GM12878 (cell line): ENCODE measurements around the gene BBS1. TPM values are rescaled to one million over a fixed set of nuclear protein-coding genes. Genes with fewer than 3 reads are reported as not detected.

ENCODE experiments used
- ATAC-seq: fragments of 200-7000 bp; cut with Tn5 transposase; 3 replicates; pipeline ENCODE4 v1.9.1; 2020; ENCODE audit warnings: mild to moderate bottlenecking, moderate library complexity
- BruUV-seq: library from RNA; stranded (reverse); fragments of 400-500 nt; replicated peaks from 2 replicates; lab custom pipeline; 2021; lab: Mats Ljungman, UMichigan
- CTCF ChIA-PET: fragments of 300-600 bp; sonication (Branson Sonifier 250); formaldehyde crosslinking; extraction: SDS; loops from one replicate; lab custom pipeline; 2021; ENCODE audit warnings: inconsistent platforms; lab: Yijun Ruan, JAX
- POLR2A ChIA-PET: fragments of 350-600 bp; formaldehyde crosslinking; extraction: SDS; loops from one replicate; lab custom pipeline; 2021; ENCODE audit warnings: inconsistent platforms; lab: Charles Lee
- RAD21 ChIA-PET: fragments of 300-600 bp; sonication (Branson Sonifier 250); formaldehyde crosslinking; loops from one replicate; lab custom pipeline; 2023; ENCODE audit warnings: antibody characterized with exemption; ENCODE audit not compliant: unreplicated experiment; lab: Charles Lee
- SMC1A ChIA-PET: fragments of 300-600 bp; sonication (Branson Sonifier 250); formaldehyde crosslinking; loops from one replicate; lab custom pipeline; 2023; ENCODE audit not compliant: unreplicated experiment, uncharacterized antibody; lab: Charles Lee
- DNase-seq: peaks from one replicate; pipeline ENCODE4 v3.0.0-alpha.2; 2011; ENCODE audit warnings: low read depth, low spot score
- FAIRE-seq: peaks from 3 replicates; lab custom pipeline; 2011; peaks lifted over from hg19 to GRCh38; lab: Jason Lieb, UNC
- H2AFZ ChIP-seq: 2 replicates; pipeline ENCODE4 v1.6.0; 2011; ENCODE audit warnings: low read depth, low read length, control low read depth; ENCODE audit not compliant: control insufficient read depth
- H3K27ac ChIP-seq: 2 replicates; pipeline ENCODE4 v1.5.1; 2011; ENCODE audit warnings: control low read depth; ENCODE audit not compliant: control insufficient read depth, insufficient read depth
- H3K27me3 ChIP-seq, 2 experiments: replicated peaks in 1 of 2; 2 replicates each; pipeline versions ENCODE4 v1.6.0 to v1.6.1; 2011; ENCODE audit warnings: low read length in 1 of 2; ENCODE audit not compliant: control insufficient read depth in 2 of 2, insufficient read depth in 2 of 2
- H3K36me3 ChIP-seq, 2 experiments: 2 replicates each; pipeline ENCODE4 v1.5.1; 2011; ENCODE audit warnings: low read length in 1 of 2; ENCODE audit not compliant: control insufficient read depth in 2 of 2, insufficient read depth in 2 of 2
- H3K4me1 ChIP-seq: 2 replicates; pipeline ENCODE4 v1.6.1; 2011; ENCODE audit warnings: mild to moderate bottlenecking, low read length, moderate library complexity, mixed read lengths; ENCODE audit not compliant: control insufficient read depth, insufficient read depth
- H3K4me2 ChIP-seq: 2 replicates; pipeline ENCODE4 v1.6.0; 2011; ENCODE audit warnings: control low read depth; ENCODE audit not compliant: control insufficient read depth, insufficient read depth
- H3K4me3 ChIP-seq: fragments of 200-600 bp; sonication (generic); 2 replicates; pipeline ENCODE4 v1.5.1; 2016
- H3K79me2 ChIP-seq: 2 replicates; pipeline ENCODE4 v1.6.0; 2011; ENCODE audit warnings: low read length; ENCODE audit not compliant: control insufficient read depth, insufficient read depth
- H3K9ac ChIP-seq: 2 replicates; pipeline ENCODE4 v1.8.0; 2011; ENCODE audit warnings: low read length, control low read depth, mixed read lengths; ENCODE audit not compliant: control insufficient read depth, insufficient read depth
- H3K9me3 ChIP-seq: replicated peaks from 3 replicates; pipeline ENCODE4 v1.5.1; 2011; ENCODE audit warnings: mild to moderate bottlenecking, low read length; ENCODE audit not compliant: control insufficient read depth, insufficient read depth
- H4K20me1 ChIP-seq: 2 replicates; pipeline ENCODE4 v1.6.0; 2011; ENCODE audit not compliant: control insufficient read depth, insufficient read depth
- CHD1 ChIP-seq: IDR thresholded peaks from 2 replicates; pipeline ENCODE4 v1.6.1; 2012; ENCODE audit warnings: low read depth, low read length, improper control_type of control experiment
- CREM ChIP-seq: IDR thresholded peaks from 2 replicates; pipeline ENCODE4 v1.6.1; 2014; ENCODE audit warnings: antibody characterized with exemption, low read depth
- JUND ChIP-seq: IDR thresholded peaks from 2 replicates; pipeline ENCODE4 v1.6.1; 2012; ENCODE audit warnings: low read depth, mild to moderate bottlenecking, low read length, improper control_type of control experiment, moderate library complexity
- RCOR1 ChIP-seq: conservative IDR thresholded peaks from 2 replicates; pipeline ENCODE4 v1.6.1; 2012; ENCODE audit warnings: low read depth, low read length, improper control_type of control experiment
- SREBF1 ChIP-seq: IDR thresholded peaks from 2 replicates; pipeline ENCODE4 v1.6.1; 2012; ENCODE audit warnings: mild to moderate bottlenecking, low read length
- TBL1XR1 ChIP-seq: IDR thresholded peaks from 2 replicates; pipeline ENCODE4 v1.6.1; 2012; ENCODE audit warnings: low read depth, low read length, improper control_type of control experiment
- WGBS: methylation state at CpG from one replicate; pipeline ENCODE4 v1.1.6; 2016; ENCODE audit warnings: low lambda C conversion rate; ENCODE audit not compliant: insufficient replicate concordance, insufficient coverage; ENCODE audit errors: missing lambda C conversion rate; 5-methylcytosine and 5-hydroxymethylcytosine counted together
- in situ Hi-C: fragments of 300-500 bp; cut with MboI; formaldehyde crosslinking; loops from 9 replicates; pipeline ENCODE4 v1.14.3; 2018; ENCODE audit warnings: mixed read lengths
- intact Hi-C: fragments of 100-400 bp; cut with micrococcal nuclease; formaldehyde crosslinking; loops from one replicate; pipeline ENCODE4 v1.14.2; 2022; ENCODE audit not compliant: unreplicated experiment
- polyA plus RNA-seq, 11 experiments: library from polyadenylated mRNA; depleted of rRNA in 4 of 11; unstranded in 6 of 11; stranded (reverse) in 5 of 11; fragments of >200 nt; fragmentation: Nextera tagmentation in 4 of 11; fragmentation: Illumina TruSeq in 1 of 11; extraction: Ambion mirVana in 4 of 11; extraction: Trizol in 1 of 11; gene quantifications; 1 replicate in 1 of 11; 2 replicates in 10 of 11; pipeline versions ENCODE4 v1.2.1 to v1.2.3, GENCODE V29; 2011 to 2016; ENCODE audit warnings: inconsistent platforms in 2 of 11, missing spikeins in 2 of 11, low read depth in 1 of 11
- total RNA-seq, 4 experiments: library from RNA; depleted of rRNA in 3 of 4; stranded (reverse); fragments of >200 nt in 3 of 4; fragmentation: Illumina TruSeq in 1 of 4; extraction: Trizol in 1 of 4; gene quantifications; 2 replicates each; pipeline versions ENCODE4 v1.2.1 to v1.2.3, GENCODE V29; 2013 to 2021
- TF ChIP-seq, protein P1 (sequence below): fragments of 450-650 bp; IDR thresholded peaks from 2 replicates; pipeline ENCODE4 v1.6.1; 2017; ENCODE audit warnings: antibody characterized with exemption, mild to moderate bottlenecking, moderate library complexity

The BBS1 gene
- total and polyA plus RNA-seq, 10 of the 15 experiments (the other 5 are each of a cell fraction or from before 2014, with no cell fraction given), result 2.5 to 14.7 (median 8.7) TPM

DNA sequence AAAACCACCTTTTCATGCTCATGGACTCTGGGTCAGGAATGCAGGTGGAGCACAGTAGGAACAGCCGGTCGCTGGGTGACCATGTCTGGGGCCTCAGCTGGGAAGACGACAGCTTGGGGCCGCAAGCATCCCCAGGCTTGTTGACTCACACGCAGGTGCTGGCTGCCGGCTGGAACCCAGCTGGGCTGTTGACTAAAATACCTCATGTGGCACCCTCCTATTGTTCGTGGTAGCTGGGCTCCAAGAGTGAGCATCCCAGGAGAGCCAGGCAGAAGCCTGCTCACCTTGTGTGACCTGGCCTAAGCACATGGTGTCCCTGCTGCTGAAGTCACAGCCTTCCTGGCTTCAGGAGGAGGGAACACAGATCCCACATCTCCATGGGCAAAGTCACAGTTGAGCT, 20.8 kb upstream of the BBS1 start:
- ChIA-PET RAD21 (no interaction called here), SMC1A (no interaction called here), POLR2A (no interaction called here), CTCF (interaction anchor here (1.3 kb wide), 1 partner anchor 51 kb away, joined by 4 read pairs; the partner anchor contains the start of gene MRPL11)
- Histone ChIP-seq H3K4me3 (no peak overlapping the region), H3K4me2 (no peak overlapping the region), H3K27me3 (no peaks in the 10 kb centered on the region), H4K20me1 (no peaks in the 10 kb centered on the region), H2AFZ (no peak overlapping the region)
- FAIRE-seq, result no peak
- TF ChIP-seq TBL1XR1 (no peak), CREM (no peak), RCOR1 (no peak), SREBF1 (no peak), CHD1 (no peak), JUND (no peak)
- TF ChIP-seq, protein P1, sequence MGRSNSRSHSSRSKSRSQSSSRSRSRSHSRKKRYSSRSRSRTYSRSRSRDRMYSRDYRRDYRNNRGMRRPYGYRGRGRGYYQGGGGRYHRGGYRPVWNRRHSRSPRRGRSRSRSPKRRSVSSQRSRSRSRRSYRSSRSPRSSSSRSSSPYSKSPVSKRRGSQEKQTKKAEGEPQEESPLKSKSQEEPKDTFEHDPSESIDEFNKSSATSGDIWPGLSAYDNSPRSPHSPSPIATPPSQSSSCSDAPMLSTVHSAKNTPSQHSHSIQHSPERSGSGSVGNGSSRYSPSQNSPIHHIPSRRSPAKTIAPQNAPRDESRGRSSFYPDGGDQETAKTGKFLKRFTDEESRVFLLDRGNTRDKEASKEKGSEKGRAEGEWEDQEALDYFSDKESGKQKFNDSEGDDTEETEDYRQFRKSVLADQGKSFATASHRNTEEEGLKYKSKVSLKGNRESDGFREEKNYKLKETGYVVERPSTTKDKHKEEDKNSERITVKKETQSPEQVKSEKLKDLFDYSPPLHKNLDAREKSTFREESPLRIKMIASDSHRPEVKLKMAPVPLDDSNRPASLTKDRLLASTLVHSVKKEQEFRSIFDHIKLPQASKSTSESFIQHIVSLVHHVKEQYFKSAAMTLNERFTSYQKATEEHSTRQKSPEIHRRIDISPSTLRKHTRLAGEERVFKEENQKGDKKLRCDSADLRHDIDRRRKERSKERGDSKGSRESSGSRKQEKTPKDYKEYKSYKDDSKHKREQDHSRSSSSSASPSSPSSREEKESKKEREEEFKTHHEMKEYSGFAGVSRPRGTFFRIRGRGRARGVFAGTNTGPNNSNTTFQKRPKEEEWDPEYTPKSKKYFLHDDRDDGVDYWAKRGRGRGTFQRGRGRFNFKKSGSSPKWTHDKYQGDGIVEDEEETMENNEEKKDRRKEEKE, result no peak
- TF ChIP-seq, all 136 proteins: peak for 0
- peaks cover 14 to 31% of the 10 kb centered on the region in 2 experiments; a peak in 3 of 4 replicates for H3K36me3 ChIP-seq
- no TSS peak for BruUV-seq
- ATAC-seq (no peak), DNase-seq (no peak)
- H3K9ac ChIP-seq, result no peak overlapping the region
- H3K79me2 ChIP-seq, result no peaks in the 10 kb centered on the region
- WGBS, result 79% methylated on average over 7 of the region's 7 CpGs
- no peaks in the 10 kb centered on the region for H3K4me1 ChIP-seq
- H3K27ac ChIP-seq, result no peak overlapping the region
- intact Hi-C loops (no loop called here), in situ Hi-C loops (no loop called here)
- no peaks in the 10 kb centered on the region for H3K9me3 ChIP-seq
